GM23338 (cell line): ENCODE data around the gene TRAM2.

Experiments
- CREB1 ChIP-seq: fragments of 250-450 bp; sonication (Bioruptor Pico); IDR thresholded peaks from 2 replicates; pipeline ENCODE4 v1.5.0; 2020; ENCODE audit warnings: low read depth, mild to moderate bottlenecking, moderate library complexity
- EZH2 ChIP-seq: fragments of 200-600 bp; sonication (generic); IDR thresholded peaks from one replicate; pipeline ENCODE4 v1.8.0; 2017; ENCODE audit warnings: antibody characterized with exemption, mild to moderate bottlenecking, low read depth; ENCODE audit not compliant: unreplicated experiment
- EZH2phosphoT487 ChIP-seq: fragments of 200-600 bp; sonication (generic); IDR thresholded peaks from one replicate; pipeline ENCODE4 v1.8.1; 2018; ENCODE audit warnings: antibody characterized with exemption; ENCODE audit not compliant: unreplicated experiment
- POLR2AphosphoS5 ChIP-seq: IDR thresholded peaks from 2 replicates; pipeline ENCODE4 v1.6.1; 2016; ENCODE audit warnings: antibody characterized with exemption, low read depth
- STAT1 ChIP-seq: IDR thresholded peaks from one replicate; pipeline ENCODE4 v1.6.1; 2016; ENCODE audit warnings: antibody characterized with exemption; ENCODE audit not compliant: unreplicated experiment
- ZNF331 ChIP-seq: fragments of 250-450 bp; sonication (Bioruptor Pico); IDR thresholded peaks from 2 replicates; pipeline ENCODE4 v1.5.0; 2020; ENCODE audit warnings: low read depth, mild to moderate bottlenecking, moderate library complexity
- TF ChIP-seq, protein P1 (sequence below), 2 experiments: fragments of 200-600 bp in 1 of 2; sonication (generic) in 1 of 2; conservative IDR thresholded peaks; 2 replicates each; pipeline versions ENCODE4 v1.5.1 to v1.6.1; 2016 to 2017; ENCODE audit warnings: antibody characterized with exemption in 2 of 2, low read depth in 2 of 2, mild to moderate bottlenecking in 2 of 2, moderate library complexity in 1 of 2
- TF ChIP-seq, protein P2 (sequence below): IDR thresholded peaks from one replicate; pipeline ENCODE4 v1.6.1; 2018; ENCODE audit warnings: antibody characterized with exemption; ENCODE audit not compliant: unreplicated experiment

DNA sequence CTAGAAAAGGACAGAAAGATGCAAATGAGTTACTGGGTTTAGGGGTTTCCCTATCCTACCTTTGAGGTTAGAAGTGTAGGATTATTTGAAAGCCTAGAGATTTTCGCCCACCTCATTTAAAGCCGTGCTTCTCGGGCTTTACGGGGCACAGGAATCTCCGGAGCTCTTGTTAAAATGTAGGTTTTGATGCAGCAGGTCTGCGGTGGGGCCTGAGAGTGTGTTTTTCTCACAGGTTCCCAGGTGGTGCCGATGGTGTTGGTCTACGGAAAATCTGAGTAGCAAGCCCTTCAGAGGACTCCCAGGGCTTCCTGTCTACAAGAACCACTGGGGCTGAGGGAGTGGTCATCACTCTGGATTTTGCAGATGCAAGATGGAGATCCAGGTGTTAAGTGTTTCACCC lies 47.5 kb downstream of the TRAM2 start:
- TF ChIP-seq, protein P1, sequence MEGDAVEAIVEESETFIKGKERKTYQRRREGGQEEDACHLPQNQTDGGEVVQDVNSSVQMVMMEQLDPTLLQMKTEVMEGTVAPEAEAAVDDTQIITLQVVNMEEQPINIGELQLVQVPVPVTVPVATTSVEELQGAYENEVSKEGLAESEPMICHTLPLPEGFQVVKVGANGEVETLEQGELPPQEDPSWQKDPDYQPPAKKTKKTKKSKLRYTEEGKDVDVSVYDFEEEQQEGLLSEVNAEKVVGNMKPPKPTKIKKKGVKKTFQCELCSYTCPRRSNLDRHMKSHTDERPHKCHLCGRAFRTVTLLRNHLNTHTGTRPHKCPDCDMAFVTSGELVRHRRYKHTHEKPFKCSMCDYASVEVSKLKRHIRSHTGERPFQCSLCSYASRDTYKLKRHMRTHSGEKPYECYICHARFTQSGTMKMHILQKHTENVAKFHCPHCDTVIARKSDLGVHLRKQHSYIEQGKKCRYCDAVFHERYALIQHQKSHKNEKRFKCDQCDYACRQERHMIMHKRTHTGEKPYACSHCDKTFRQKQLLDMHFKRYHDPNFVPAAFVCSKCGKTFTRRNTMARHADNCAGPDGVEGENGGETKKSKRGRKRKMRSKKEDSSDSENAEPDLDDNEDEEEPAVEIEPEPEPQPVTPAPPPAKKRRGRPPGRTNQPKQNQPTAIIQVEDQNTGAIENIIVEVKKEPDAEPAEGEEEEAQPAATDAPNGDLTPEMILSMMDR (conservative IDR thresholded peaks at IDR 0.05; ENCODE audit: low read depth in 2 of 2), result no peak
- TF ChIP-seq POLR2AphosphoS5 (no peak), EZH2phosphoT487 (no peak), EZH2 (no peak), CREB1 (CRISPR knock-in tag) (no peak), ZNF331 (CRISPR knock-in tag) (no peak), STAT1 (no peak)
- TF ChIP-seq, protein P2, sequence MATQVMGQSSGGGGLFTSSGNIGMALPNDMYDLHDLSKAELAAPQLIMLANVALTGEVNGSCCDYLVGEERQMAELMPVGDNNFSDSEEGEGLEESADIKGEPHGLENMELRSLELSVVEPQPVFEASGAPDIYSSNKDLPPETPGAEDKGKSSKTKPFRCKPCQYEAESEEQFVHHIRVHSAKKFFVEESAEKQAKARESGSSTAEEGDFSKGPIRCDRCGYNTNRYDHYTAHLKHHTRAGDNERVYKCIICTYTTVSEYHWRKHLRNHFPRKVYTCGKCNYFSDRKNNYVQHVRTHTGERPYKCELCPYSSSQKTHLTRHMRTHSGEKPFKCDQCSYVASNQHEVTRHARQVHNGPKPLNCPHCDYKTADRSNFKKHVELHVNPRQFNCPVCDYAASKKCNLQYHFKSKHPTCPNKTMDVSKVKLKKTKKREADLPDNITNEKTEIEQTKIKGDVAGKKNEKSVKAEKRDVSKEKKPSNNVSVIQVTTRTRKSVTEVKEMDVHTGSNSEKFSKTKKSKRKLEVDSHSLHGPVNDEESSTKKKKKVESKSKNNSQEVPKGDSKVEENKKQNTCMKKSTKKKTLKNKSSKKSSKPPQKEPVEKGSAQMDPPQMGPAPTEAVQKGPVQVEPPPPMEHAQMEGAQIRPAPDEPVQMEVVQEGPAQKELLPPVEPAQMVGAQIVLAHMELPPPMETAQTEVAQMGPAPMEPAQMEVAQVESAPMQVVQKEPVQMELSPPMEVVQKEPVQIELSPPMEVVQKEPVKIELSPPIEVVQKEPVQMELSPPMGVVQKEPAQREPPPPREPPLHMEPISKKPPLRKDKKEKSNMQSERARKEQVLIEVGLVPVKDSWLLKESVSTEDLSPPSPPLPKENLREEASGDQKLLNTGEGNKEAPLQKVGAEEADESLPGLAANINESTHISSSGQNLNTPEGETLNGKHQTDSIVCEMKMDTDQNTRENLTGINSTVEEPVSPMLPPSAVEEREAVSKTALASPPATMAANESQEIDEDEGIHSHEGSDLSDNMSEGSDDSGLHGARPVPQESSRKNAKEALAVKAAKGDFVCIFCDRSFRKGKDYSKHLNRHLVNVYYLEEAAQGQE, result no peak
